Fibroblast of lung (primary cell): ENCODE measurements around the gene MIEF1. TPM values are rescaled to one million over a fixed set of nuclear protein-coding genes. Genes with fewer than 3 reads are reported as not detected.

Source experiments
- DNase-seq, 2 donors: peaks; one replicate each; pipeline versions ENCODE4 v3.0.0 to v3.0.0-alpha.2; 2010; ENCODE audit warnings: low read depth in 2 of 2
- H2AFZ ChIP-seq: 2 replicates; pipeline ENCODE4 v1.5.1; 2012; ENCODE audit warnings: low read length, control low read depth, inconsistent platforms
- H3K27ac ChIP-seq: 2 replicates; pipeline ENCODE4 v1.5.1; 2011; ENCODE audit warnings: low read length, control low read depth; ENCODE audit not compliant: insufficient read depth
- H3K27me3 ChIP-seq: 2 replicates; pipeline ENCODE4 v1.5.1; 2011; ENCODE audit warnings: mild to moderate bottlenecking, low read length; ENCODE audit not compliant: control insufficient read depth, insufficient read depth
- H3K36me3 ChIP-seq: 2 replicates; pipeline ENCODE4 v1.5.1; 2011; ENCODE audit warnings: low read length; ENCODE audit not compliant: control insufficient read depth, insufficient read depth
- H3K4me1 ChIP-seq: 2 replicates; pipeline ENCODE4 v1.5.1; 2011; ENCODE audit warnings: low read length; ENCODE audit not compliant: control insufficient read depth, insufficient read depth; ENCODE audit errors: extremely low read depth
- H3K4me2 ChIP-seq: 2 replicates; pipeline ENCODE4 v1.5.1; 2011; ENCODE audit warnings: low read length, control low read depth; ENCODE audit not compliant: insufficient read depth; ENCODE audit errors: extremely low read depth
- H3K4me3 ChIP-seq, 4 experiments: fragments of 200-600 bp in 1 of 4; sonication (generic) in 1 of 4; replicated peaks in 1 of 4; 2 replicates each; pipeline ENCODE4 v1.5.1; 2011 to 2016; ENCODE audit warnings: low read length in 4 of 4, low read depth in 3 of 4, mild to moderate bottlenecking in 3 of 4, control low read depth in 2 of 4, inconsistent platforms in 1 of 4, mixed read lengths in 1 of 4; ENCODE audit not compliant: insufficient read depth in 1 of 4; ENCODE audit errors: control extremely low read depth in 1 of 4
- H3K79me2 ChIP-seq: 2 replicates; pipeline ENCODE4 v1.5.1; 2012; ENCODE audit warnings: mild to moderate bottlenecking, low read length, inconsistent platforms; ENCODE audit not compliant: control insufficient read depth, insufficient read depth
- H3K9ac ChIP-seq: 2 replicates; pipeline ENCODE4 v1.5.1; 2011; ENCODE audit warnings: mild to moderate bottlenecking, low read length, control low read depth; ENCODE audit not compliant: insufficient read depth
- H3K9me3 ChIP-seq: 2 replicates; pipeline ENCODE4 v1.5.1; 2012; ENCODE audit warnings: low read depth, low read length; ENCODE audit not compliant: control insufficient read depth, insufficient read depth
- H4K20me1 ChIP-seq: 2 replicates; pipeline ENCODE4 v1.5.1; 2011; ENCODE audit warnings: low read length; ENCODE audit not compliant: control insufficient read depth, insufficient read depth; ENCODE audit errors: extremely low read depth
- EZH2 ChIP-seq: IDR thresholded peaks from 2 replicates; pipeline ENCODE4 v1.5.1; 2012; ENCODE audit warnings: low read length, control low read depth, mild to moderate bottlenecking; ENCODE audit errors: missing control alignments
- polyA plus RNA-seq, 2 donors: library from polyadenylated mRNA; depleted of rRNA in 1 of 2; stranded (reverse) in 1 of 2; unstranded in 1 of 2; fragments of >200 nt; gene quantifications; 2 replicates each; pipeline ENCODE4 v1.2.1, GENCODE V29; 2011 to 2012; ENCODE audit warnings: missing spikeins in 1 of 2
- total RNA-seq: library from RNA; depleted of rRNA; stranded (reverse); fragments of >200 nt; gene quantifications from 2 replicates; pipeline ENCODE4 v1.2.1, GENCODE V29; 2014
- TF ChIP-seq, protein P1 (sequence below), 2 donors: IDR thresholded peaks in 1 of 2; conservative IDR thresholded peaks in 1 of 2; 1 replicate in 1 of 2; 2 replicates in 1 of 2; pipeline ENCODE4 v1.5.1; 2011 to 2012; ENCODE audit warnings: low read length in 2 of 2, control low read depth in 1 of 2, inconsistent platforms in 1 of 2, low read depth in 1 of 2, mild to moderate bottlenecking in 1 of 2

Gene MIEF1
- total and polyA plus RNA-seq, 2 donors (not counting 1 experiment from before 2014, with no cell fraction given) = 16.8 to 19.0 TPM

- DNase-seq = peak; percentile 14 to 18
- H2AFZ ChIP-seq = no peak overlapping the region
Measured at GRCh38 chr22:39556970-39557841, 55.1 kb downstream of the MIEF1 start.

DNA sequence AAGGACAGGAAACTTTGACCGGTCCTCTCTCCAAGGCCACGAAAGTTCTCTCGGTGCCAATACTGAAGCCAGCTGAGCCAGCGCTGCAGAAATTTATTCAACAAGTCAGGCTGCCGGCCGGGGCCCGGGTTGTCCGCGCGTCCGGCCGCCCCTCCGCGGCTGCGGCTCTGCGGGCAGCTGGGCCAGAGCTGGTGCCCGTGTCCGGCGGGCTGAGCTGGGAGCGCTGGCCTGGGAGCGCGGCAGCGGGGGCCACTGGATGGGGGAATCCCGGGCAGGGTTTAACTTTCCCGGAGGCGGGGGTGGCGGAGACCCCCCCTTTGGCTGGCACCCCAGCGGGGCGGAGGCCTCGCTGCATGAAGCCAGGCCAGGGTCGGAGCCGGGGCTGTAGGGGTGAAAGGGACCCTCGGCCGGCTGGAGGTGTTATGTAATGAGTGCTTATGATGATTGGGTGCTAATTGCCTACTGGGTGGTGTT lies 56.2 kb downstream of the MIEF1 start:
- Histone ChIP-seq H3K79me2 (no peaks in the 10 kb centered on the region), H3K4me1 (no peaks in the 10 kb centered on the region), H3K4me3 (no peak overlapping the region), H3K36me3 (no peaks in the 10 kb centered on the region), H3K9me3 (no peaks in the 10 kb centered on the region), H3K4me2 (no peak overlapping the region), H3K9ac (no peak overlapping the region), H3K27me3 (peaks cover 38% of the 10 kb centered on the region), H4K20me1 (no peaks in the 10 kb centered on the region), H2AFZ (no peak overlapping the region), H3K27ac (no peak overlapping the region)
- DNase-seq = no peak
- peak; percentile 89 for TF ChIP-seq EZH2
- TF ChIP-seq, protein P1, sequence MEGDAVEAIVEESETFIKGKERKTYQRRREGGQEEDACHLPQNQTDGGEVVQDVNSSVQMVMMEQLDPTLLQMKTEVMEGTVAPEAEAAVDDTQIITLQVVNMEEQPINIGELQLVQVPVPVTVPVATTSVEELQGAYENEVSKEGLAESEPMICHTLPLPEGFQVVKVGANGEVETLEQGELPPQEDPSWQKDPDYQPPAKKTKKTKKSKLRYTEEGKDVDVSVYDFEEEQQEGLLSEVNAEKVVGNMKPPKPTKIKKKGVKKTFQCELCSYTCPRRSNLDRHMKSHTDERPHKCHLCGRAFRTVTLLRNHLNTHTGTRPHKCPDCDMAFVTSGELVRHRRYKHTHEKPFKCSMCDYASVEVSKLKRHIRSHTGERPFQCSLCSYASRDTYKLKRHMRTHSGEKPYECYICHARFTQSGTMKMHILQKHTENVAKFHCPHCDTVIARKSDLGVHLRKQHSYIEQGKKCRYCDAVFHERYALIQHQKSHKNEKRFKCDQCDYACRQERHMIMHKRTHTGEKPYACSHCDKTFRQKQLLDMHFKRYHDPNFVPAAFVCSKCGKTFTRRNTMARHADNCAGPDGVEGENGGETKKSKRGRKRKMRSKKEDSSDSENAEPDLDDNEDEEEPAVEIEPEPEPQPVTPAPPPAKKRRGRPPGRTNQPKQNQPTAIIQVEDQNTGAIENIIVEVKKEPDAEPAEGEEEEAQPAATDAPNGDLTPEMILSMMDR (conservative IDR thresholded peaks at IDR 0.05 in 1 of 2, IDR thresholded peaks at IDR 0.05 in 1 of 2; ENCODE audit: low read depth in 1 of 2, low read length in 2 of 2) = no peak

More at GRCh38 chr22:39556970-39557841, 55.1 kb downstream of the MIEF1 start:
- Histone ChIP-seq H3K27ac (no peak overlapping the region), H3K79me2 (no peaks in the 10 kb centered on the region), H3K27me3 (peaks cover 38% of the 10 kb centered on the region), H3K4me2 (no peak overlapping the region), H3K4me1 (no peaks in the 10 kb centered on the region), H3K36me3 (no peaks in the 10 kb centered on the region), H4K20me1 (no peaks in the 10 kb centered on the region), H3K9ac (no peak overlapping the region), H3K9me3 (no peaks in the 10 kb centered on the region), H3K4me3 (no peak overlapping the region)
- TF ChIP-seq, protein P1 (conservative IDR thresholded peaks at IDR 0.05 in 1 of 2, IDR thresholded peaks at IDR 0.05 in 1 of 2; ENCODE audit: low read depth in 1 of 2, low read length in 2 of 2) = peak in 1 of 2 donors; percentile 21
- peak; percentile 91 for TF ChIP-seq EZH2

- Histone ChIP-seq H3K79me2 (no peaks in the 10 kb centered on the region), H3K4me1 (no peaks in the 10 kb centered on the region), H3K36me3 (no peaks in the 10 kb centered on the region), H4K20me1 (no peaks in the 10 kb centered on the region), H3K9me3 (no peaks in the 10 kb centered on the region), H3K4me3 (no peak overlapping the region), H3K27ac (no peak overlapping the region), H3K9ac (no peak overlapping the region), H2AFZ (no peak overlapping the region), H3K4me2 (no peak overlapping the region), H3K27me3 (peaks cover 38% of the 10 kb centered on the region)
- TF ChIP-seq EZH2 = no peak
- TF ChIP-seq, protein P1 (conservative IDR thresholded peaks at IDR 0.05 in 1 of 2, IDR thresholded peaks at IDR 0.05 in 1 of 2; ENCODE audit: low read depth in 1 of 2, low read length in 2 of 2) = no peak
- no peak for DNase-seq
Measured at GRCh38 chr22:39558950-39559349, 56.9 kb downstream of the MIEF1 start.
